HG03432 (cell line): ENCODE data around the gene RASL11B.
"Not testable (repeated sequence)": the region's sequence is repeated elsewhere in the genome, so short reads cannot be mapped to it uniquely, and the experiment has no call there.

Source experiments
- ATAC-seq: cut with Tn5 transposase; IDR thresholded peaks from one replicate; pipeline ENCODE4 v1.9.1; 2021; ENCODE audit warnings: mild to moderate bottlenecking, moderate library complexity; ENCODE audit not compliant: unreplicated experiment

Gene RASL11B

GRCh38 chr4:52861879-52862616, at the start of gene RASL11B:
TSS of gene RASL11B (plus strand) at chr4:52862317. CDS start at chr4:52862508, 191 bp downstream.
- ATAC-seq, result peak; percentile 100

- no peak for ATAC-seq
Measured at GRCh38 chr4:52813546-52813945, 48.6 kb upstream of the RASL11B start.

GRCh38 chr4:52822583-52822971, 39.5 kb upstream of the RASL11B start:
- no peak for ATAC-seq

GRCh38 chr4:52822972-52823701, 39.0 kb upstream of the RASL11B start:
- ATAC-seq, result no peak

GRCh38 chr4:52823702-52824092, 38.4 kb upstream of the RASL11B start:
- no peak for ATAC-seq

GRCh38 chr4:52824270-52824602, 37.9 kb upstream of the RASL11B start:
- no peak for ATAC-seq

GRCh38 chr4:52824603-52825459, 37.3 kb upstream of the RASL11B start:
- ATAC-seq, result no peak

GRCh38 chr4:52825460-52826090, 36.5 kb upstream of the RASL11B start:
- no peak for ATAC-seq

GRCh38 chr4:52833941-52834525, 28.1 kb upstream of the RASL11B start:
- no peak for ATAC-seq

GRCh38 chr4:52834641-52835456, 27.3 kb upstream of the RASL11B start:
- ATAC-seq, result not testable (repeated sequence)

- no peak for ATAC-seq
Measured at GRCh38 chr4:52836120-52836519, 26.0 kb upstream of the RASL11B start.

GRCh38 chr4:52836678-52837077, 25.4 kb upstream of the RASL11B start:
- no peak for ATAC-seq

GRCh38 chr4:52837716-52838558, 24.2 kb upstream of the RASL11B start:
- no peak for ATAC-seq

- no peak for ATAC-seq
Measured at GRCh38 chr4:52838729-52839586, 23.2 kb upstream of the RASL11B start.

GRCh38 chr4:52840531-52841370, 21.4 kb upstream of the RASL11B start:
- no peak for ATAC-seq

GRCh38 chr4:52841682-52842456, 20.2 kb upstream of the RASL11B start:
- no peak for ATAC-seq
